ENCODE measurements around the gene AATF. TPM values are rescaled to one million over a fixed set of nuclear protein-coding genes. Genes with fewer than 3 reads are reported as not detected.

AATF gene
- total RNA-seq, 1 experiment from 2014 or later: 68.3 TPM

DNA sequence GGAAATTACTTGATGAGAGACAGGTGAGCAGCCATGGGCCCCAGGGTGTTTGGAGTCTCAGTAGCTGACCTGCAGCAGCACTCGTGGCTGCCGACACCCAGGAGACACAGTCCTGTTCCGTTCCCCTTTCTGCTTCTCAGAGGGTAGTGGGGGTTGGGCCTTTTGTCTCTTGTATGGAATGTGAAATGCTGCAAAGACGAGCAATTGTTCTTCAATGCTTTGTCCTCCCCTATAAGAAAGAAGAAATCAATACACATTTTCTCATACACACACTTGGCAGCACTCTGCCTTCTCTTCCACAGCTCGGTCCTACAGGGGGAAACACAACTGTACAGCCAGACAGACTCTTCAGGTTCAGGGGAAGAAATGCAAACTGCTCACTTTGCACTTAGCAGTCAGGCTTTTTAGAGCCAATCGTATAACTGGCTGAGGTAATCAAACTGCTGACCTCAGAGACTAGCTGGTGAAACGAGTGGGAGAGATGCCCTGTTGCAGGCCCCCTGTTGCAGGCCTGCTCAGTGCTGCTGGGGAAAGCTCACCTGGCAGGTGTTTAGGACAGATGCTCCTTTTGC, 96.7 kb downstream of the AATF start:
- Histone ChIP-seq H3K27me3 (no peaks in the 10 kb centered on the region), H3K36me3 (peaks cover 17% of the 10 kb centered on the region), H3K9me3 (no peaks in the 10 kb centered on the region), H3K4me3 (no peak overlapping the region)
- no peak for DNase-seq

DNA sequence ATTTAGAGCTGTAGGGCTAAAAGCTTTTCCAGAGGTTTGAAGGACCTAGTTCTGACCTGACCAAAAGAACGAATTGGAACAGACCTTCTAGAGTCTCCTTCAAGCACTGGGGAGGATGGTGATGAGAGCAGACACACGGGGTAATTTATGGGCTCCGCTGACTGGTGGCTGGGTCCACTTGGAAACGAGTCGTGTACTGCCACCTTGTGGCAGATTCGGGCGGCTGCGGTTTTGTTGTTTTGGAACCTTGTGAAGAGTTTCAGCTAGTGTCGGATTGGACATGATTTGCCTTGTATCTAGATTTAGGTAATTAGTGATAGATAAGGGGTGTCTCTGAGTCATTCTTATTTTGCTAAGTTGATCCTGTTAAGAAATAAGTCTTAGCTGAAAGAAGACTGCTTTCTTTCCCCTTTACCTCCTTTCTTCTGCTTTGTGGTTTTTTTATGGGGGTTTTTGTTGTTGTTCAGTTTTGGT, 98.9 kb downstream of the AATF start:
- Histone ChIP-seq H3K9me3 (no peaks in the 10 kb centered on the region), H3K27me3 (no peaks in the 10 kb centered on the region), H3K36me3 (peaks cover 27% of the 10 kb centered on the region), H3K4me3 (no peak overlapping the region)
- peak; percentile 71 for DNase-seq

DNA sequence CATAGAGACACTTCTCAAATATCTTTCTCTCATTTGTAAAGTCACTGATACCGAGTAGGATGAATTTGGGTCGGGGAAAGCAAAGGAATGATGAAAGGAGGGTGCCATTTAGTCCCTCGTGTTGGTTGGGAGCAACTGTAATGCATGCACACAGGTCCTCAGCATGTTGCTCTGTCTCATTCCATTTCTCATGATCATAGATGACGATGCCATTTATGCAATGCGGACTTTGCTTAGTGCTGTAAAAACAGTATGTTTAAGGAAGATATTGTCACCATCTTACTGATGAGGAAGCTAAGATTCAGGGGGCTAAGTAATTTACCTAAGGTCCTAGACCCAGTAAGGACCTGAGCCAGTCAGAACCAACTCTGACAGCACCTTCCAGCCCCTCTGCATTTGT, 100.1 kb downstream of the AATF start:
- Histone ChIP-seq H3K36me3 (peaks cover 20% of the 10 kb centered on the region), H3K27me3 (no peaks in the 10 kb centered on the region), H3K9me3 (no peaks in the 10 kb centered on the region), H3K4me3 (no peak overlapping the region)
- no peak for DNase-seq

DNA sequence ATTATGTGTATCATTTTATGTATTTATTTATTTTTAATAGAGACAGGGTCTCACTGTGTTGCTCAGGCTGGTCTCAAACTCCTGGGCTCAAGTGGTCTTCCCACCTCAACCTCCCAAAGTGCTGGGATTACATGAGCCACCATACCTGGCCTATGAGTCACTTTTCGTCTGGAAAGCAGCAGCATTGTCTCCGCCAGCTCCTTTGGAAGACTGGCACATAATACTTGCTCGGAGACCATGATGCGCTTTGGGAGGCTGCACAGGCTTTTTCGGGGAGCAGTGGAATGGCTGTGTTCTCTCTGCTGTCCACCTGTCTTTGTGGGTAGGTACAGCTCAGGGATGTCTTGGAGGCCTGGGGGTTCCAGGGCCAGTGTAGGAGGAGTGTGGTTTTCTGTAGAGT, 102.2 kb downstream of the AATF start:
- Histone ChIP-seq H3K4me3 (no peak overlapping the region), H3K36me3 (peaks cover 21% of the 10 kb centered on the region), H3K9me3 (no peaks in the 10 kb centered on the region), H3K27me3 (no peaks in the 10 kb centered on the region)
- DNase-seq: no peak

DNA sequence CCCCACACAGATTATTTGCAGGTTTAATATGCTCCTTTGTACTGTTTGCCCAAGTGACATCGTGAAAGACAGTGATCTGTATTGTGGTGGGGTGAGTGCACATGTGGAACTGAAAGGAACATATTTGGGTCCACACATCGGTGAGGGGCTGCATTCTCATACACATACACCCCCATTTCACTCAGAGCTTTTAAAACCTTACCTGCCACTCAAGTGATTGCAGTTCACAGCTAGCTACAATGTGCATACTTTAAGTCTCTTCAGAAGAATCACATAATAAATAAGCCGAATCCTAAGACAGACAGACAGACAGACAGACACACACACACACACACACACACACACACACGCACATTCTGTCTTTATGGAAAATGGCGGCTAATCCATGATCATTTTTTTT, 102.6 kb downstream of the AATF start:
- Histone ChIP-seq H3K4me3 (no peak overlapping the region), H3K9me3 (no peaks in the 10 kb centered on the region), H3K27me3 (no peaks in the 10 kb centered on the region), H3K36me3 (peaks cover 21% of the 10 kb centered on the region)
- no peak for DNase-seq

DNA sequence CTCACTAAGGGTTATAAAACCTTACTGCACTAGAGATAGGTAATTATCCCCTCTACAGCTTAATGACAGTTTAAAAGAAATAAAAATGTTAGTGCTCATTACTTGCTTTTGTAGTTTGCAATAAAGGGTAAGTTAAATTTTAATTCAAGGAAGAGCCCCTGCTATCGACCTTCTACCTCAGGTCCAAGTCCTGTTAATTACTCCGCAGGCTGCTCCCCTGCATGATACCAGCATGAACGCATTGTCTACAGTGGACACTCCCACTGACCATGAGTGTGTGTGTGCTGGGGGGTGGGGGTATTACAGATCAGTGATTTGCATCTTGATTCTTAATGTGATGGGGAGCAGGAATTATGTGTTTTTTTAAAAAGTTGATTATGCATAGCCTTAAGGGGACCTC, 103.1 kb downstream of the AATF start:
- Histone ChIP-seq H3K9me3 (no peaks in the 10 kb centered on the region), H3K4me3 (no peak overlapping the region), H3K36me3 (peaks cover 22% of the 10 kb centered on the region), H3K27me3 (no peaks in the 10 kb centered on the region)
- DNase-seq: no peak

DNA sequence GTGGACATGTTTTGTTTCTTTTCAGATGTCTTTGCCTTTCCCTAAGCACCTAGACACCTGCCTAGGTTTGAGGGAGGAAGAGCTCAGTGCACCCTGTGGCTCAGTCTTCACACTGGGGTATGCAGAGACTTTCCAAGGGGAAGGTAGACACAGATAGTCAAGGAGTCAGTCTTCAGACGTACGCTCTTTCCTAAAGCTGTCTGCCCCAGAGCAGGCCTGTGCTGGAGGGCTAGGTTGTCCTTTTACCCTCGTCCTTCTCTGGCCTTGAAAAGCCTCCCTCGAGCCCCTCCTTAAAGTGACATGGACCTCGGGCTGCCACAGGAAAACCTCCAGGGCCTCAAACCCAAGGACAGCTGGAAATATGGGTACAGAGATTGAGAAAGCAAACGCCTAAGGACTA, 103.7 kb downstream of the AATF start:
- Histone ChIP-seq H3K9me3 (no peaks in the 10 kb centered on the region), H3K36me3 (peaks cover 26% of the 10 kb centered on the region), H3K27me3 (no peaks in the 10 kb centered on the region), H3K4me3 (no peak overlapping the region)
- DNase-seq: no peak

DNA sequence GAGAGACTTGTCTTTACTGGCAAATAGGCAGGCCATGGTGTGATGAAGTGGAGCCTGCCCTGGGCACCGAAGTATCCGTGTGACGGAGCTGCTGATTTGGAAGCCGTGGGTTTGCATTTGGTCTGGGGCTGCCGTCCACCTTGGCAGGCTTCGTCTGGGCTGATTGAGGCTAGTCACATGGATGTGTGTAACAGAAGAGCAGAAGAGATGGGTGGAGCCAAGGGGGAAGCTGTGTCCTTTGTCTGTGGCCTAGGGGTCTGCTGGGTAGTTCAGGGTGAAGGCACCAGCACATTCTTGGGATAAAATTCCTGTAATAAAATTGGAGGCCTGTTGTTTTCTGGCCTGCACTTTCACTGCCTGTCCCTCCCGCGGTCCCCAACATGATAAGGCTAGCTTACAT, 106.1 kb downstream of the AATF start:
- Histone ChIP-seq H3K36me3 (peaks cover 25% of the 10 kb centered on the region), H3K9me3 (no peaks in the 10 kb centered on the region), H3K27me3 (no peaks in the 10 kb centered on the region), H3K4me3 (no peak overlapping the region)
- no peak for DNase-seq

DNA sequence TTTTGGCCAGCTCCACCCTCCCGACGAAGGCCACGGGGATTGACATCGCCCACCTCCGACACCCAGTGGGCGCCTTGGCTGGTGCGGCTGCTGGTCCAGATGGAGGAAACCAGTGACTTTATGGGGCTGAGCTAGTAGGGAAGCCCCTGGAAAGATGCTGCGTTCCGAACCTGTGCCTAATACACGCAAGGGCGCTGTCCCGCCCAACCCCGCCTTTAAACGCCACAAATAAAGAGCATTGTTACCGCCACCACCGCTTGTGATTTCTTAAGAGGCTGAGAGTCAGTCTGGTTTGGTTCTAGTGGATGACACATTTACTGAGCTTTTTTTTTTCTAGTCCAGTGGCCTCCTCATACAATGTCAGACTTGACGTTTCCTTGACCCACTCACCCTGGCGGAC, 107.9 kb downstream of the AATF start:
- Histone ChIP-seq H3K36me3 (peaks cover 16% of the 10 kb centered on the region), H3K9me3 (no peaks in the 10 kb centered on the region), H3K27me3 (no peaks in the 10 kb centered on the region), H3K4me3 (no peak overlapping the region)
- DNase-seq: no peak

DNA sequence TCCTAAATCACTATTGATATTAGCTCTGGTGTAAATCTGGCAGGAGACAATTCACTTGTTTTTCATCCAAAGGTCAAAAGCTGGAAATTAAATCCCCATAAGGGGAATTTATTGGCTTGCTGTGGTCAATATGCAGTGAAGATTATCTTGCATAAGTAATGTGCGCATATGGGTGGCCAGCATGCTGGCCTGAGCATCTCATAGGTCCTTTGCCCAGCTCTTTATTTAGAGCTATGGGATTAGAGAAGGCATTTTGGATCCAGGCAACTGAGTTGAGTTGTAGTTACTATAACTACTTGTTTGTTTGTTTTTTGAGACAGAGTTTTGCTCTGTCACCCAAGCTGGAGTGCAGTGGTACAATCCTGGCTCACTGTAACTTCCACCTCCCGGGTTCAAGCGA, 110.7 kb downstream of the AATF start:
- H3K36me3 ChIP-seq: peaks cover 9% of the 10 kb centered on the region
- no peak for DNase-seq

DNA sequence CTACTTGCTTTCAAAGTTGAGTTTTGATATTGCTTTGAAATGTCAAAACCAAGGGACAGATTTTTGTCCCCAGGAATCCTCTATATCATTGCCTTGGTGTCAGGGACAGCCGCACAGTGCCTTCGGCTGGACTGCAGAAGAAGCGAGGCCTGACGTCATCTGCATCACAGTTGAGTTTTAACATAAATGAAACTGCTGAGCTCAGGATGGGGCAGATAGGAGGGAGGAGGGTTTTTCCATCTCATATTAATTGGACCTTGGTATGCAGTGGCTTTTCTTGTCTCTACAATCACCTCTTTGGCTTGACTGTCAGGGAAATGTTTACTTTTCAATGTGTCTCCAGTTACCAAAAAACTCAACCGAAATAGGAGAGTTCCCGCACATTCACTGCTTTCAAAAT, 111.3 kb downstream of the AATF start:
- Histone ChIP-seq H3K9me3 (no peaks in the 10 kb centered on the region), H3K4me3 (no peak overlapping the region), H3K36me3 (peaks cover 9% of the 10 kb centered on the region), H3K27me3 (no peaks in the 10 kb centered on the region)
- DNase-seq: no peak

More for the DNA sequence above, 110.7 kb downstream of the AATF start:
- Histone ChIP-seq H3K27me3 (no peaks in the 10 kb centered on the region), H3K9me3 (no peaks in the 10 kb centered on the region), H3K4me3 (no peak overlapping the region)

DNA sequence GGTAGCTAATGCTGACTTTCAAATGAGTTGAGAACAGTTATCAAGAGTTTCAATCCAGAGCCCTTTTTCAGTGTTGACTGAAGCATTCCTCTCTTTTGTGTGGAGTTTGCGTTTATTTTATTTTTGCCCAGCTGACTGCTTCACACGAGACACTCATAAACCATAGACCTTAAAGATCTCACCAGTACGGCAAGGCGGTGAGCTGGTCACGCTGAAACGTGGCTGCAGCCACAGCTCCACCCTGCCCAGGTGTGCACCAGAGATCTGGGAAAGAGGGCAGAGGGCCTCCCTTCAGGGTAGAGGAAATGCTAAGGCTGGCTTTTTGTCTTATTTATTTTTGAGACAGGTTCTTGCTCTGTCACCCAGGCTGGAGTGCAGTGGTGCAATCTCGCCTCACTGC, 112.2 kb downstream of the AATF start:
- Histone ChIP-seq H3K27me3 (no peaks in the 10 kb centered on the region), H3K36me3 (peaks cover 9% of the 10 kb centered on the region), H3K9me3 (no peaks in the 10 kb centered on the region), H3K4me3 (no peak overlapping the region)
- no peak for DNase-seq

DNA sequence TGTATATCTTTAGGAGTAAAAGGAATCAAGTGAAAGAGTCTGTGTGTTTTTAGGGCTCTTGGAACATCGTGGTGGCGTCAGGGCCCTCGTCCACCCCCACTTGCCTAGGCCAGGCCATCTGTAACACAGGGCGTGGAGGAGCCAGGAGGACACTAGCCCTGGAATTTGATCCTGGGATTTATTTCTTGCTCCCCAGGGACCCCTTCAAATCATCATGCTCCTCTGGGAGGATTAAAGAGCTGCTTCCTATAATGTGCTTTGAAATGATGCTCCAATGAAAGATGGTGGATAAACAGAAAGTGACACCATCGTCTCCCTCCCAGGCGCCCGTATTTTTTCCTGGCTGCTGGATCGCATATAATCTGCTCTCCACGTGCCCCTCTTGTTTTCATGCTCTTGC, 113.3 kb downstream of the AATF start:
- no peak overlapping the region for H3K4me3 ChIP-seq
- DNase-seq: no peak
- peaks cover 6% of the 10 kb centered on the region for H3K36me3 ChIP-seq
- H3K27me3 ChIP-seq: no peaks in the 10 kb centered on the region
- H3K9me3 ChIP-seq: no peaks in the 10 kb centered on the region

DNA sequence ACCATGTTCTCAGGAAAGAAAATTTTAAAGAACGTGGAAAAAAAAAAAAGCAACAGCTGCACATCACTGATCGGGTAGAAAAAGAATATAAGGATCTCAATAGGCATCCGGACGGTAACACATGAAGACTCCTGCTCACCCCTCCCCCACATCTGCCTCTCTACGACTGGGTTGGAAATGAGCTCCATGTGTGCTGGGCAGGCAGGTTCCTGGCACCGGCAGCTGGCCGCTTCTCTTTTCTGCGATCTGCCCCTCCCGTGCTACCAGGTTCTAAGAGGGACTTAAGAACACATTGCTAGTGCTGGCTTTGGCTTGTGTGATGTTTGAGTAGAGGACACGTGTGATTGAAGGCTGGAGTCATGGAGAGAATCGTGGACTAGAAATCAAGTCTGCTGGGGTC, 115.5 kb downstream of the AATF start:
- Histone ChIP-seq H3K4me3 (no peak overlapping the region), H3K27me3 (no peaks in the 10 kb centered on the region), H3K9me3 (no peaks in the 10 kb centered on the region), H3K36me3 (no peaks in the 10 kb centered on the region)
- DNase-seq: no peak

DNA sequence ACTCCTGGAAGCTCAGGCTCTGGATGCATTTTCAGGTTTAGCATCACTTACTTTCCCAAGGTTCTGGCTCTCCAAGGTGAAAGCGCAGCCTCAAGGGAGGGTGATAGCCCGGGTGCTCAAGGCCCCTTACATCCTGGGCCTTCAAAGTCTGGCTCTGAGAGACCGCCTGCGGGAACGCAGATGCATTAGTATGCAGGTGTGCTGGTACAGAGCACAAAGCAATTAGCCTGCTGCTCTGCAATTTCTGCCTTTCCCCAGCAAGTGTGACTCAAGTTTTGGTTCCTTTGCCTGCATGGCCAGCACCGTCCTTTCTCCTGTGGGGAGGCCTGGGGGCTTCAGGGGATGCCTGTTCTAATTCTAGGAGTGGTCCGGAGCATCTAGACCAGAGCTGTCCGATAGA, 116.2 kb downstream of the AATF start:
- H3K9me3 ChIP-seq: no peaks in the 10 kb centered on the region
- DNase-seq: no peak
- H3K36me3 ChIP-seq: no peaks in the 10 kb centered on the region
- no peak overlapping the region for H3K4me3 ChIP-seq
- H3K27me3 ChIP-seq: no peaks in the 10 kb centered on the region

DNA sequence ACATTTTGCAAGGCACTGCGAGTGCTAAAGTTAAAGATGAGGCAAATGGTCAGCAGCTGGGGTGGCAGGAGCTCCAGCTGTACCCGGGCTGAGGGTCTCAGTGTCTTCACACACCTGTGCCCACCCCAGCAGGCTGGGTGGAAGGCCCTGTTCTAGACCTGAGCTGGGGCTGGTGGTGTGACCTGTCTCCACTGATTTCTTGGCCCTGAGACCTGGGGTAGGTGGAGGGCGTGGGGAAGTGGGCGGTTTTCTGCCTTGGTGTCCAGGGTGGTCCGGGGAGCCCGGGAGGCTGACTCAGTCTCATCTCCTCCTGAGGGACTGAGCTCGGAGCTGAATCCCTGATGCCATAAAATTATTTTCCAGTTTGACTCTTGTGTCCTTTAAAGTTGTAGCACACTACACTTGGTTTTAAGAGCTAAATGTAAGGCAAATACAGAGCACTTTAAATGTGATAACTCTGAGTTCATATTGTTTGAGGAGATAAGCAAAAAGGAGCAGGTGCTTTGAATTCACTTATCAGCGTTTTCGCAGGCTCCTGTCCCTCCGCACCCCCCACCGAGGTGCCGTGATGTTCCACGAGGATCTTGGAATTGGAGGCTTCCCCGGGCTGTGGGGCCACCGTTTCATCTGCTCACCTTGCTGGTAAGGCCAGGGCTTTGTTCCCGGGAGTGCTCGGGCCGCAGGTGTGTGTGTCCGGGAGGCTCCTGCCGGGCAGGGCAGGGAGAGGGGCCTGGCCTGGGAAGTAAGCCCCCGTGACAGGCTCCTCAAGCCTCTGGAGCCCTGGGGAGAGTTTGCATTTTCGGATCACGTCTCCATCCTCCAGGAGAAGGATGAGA, 117.0 kb downstream of the AATF start:
- H3K27me3 ChIP-seq: no peaks in the 10 kb centered on the region
- H3K36me3 ChIP-seq: no peaks in the 10 kb centered on the region
- no peaks in the 10 kb centered on the region for H3K9me3 ChIP-seq
- no peak for DNase-seq
- H3K4me3 ChIP-seq: no peak overlapping the region

DNA sequence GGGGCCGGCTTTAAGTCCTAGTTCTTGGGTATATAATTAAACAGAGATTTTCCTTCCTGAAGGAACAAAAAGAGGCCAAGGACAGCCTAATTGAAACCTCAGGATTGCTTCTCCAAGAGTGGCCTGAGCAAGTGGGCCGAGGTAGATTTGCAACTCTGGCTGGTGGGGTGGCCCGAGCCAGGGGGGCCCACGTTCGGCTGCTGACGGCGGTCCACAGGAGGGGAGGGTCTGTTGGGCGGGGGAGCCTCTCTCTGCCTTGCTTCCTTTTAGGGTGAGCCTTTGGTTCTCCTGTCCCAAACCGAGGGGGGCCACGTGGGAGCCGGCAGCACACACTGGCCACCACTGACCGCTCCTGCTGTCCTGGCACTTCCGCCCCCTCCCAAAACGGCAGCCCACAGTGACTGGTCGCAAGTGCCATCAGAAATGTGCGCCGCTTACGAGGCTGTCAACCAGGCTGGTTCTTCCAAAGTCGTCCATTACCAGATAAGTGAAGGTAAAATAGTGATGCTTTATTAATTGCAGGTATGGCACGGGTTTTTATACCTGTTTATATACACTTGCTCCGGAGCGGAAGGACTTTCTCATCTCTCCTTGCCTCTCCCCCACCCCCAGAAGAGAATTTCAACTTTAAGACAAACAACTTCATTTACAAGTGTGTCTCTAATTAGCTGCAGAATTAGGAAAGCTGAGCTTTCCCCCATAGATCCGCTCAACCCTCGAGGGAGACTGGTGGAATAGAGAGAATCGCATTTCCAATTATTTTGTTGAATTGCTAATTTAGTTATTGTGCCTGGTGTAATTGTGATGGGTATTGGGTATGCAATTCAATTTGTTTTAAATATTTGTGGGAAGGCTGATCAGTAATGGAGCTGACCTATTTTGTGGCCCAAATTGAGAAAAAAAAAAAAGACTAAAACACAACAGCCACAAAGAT, 117.8 kb downstream of the AATF start:
- Histone ChIP-seq H3K27me3 (no peaks in the 10 kb centered on the region), H3K9me3 (no peaks in the 10 kb centered on the region), H3K4me3 (no peak overlapping the region), H3K36me3 (no peaks in the 10 kb centered on the region)
- DNase-seq: no peak
